Osteoblast (primary cell): ENCODE measurements around the gene TEX28. TPM values are rescaled to one million over a fixed set of nuclear protein-coding genes. Genes with fewer than 3 reads are reported as not detected.

Experiments
- DNase-seq: peaks from one replicate; pipeline ENCODE4 v3.0.0; 2011; ENCODE audit warnings: low spot score, mixed read lengths; ENCODE audit not compliant: insufficient read length; ENCODE audit errors: missing footprints
- H2AFZ ChIP-seq: 2 replicates; pipeline ENCODE4 v1.6.0; 2011; ENCODE audit warnings: mild to moderate bottlenecking, low read length
- H3K27ac ChIP-seq: 2 replicates; pipeline ENCODE4 v1.5.1; 2011; ENCODE audit warnings: mild to moderate bottlenecking, low read depth, low read length, moderate library complexity
- H3K27me3 ChIP-seq: 2 replicates; pipeline ENCODE4 v1.6.0; 2012; ENCODE audit warnings: mild to moderate bottlenecking, control low read depth, inconsistent platforms, low read length, moderate library complexity; ENCODE audit not compliant: insufficient read depth
- H3K36me3 ChIP-seq: 2 replicates; pipeline ENCODE4 v1.5.1; 2011; ENCODE audit warnings: mild to moderate bottlenecking, low read length, control low read depth, moderate library complexity; ENCODE audit not compliant: insufficient read depth
- H3K4me1 ChIP-seq: 2 replicates; pipeline ENCODE4 v1.5.1; 2011; ENCODE audit warnings: mild to moderate bottlenecking, low read length, control low read depth, moderate library complexity; ENCODE audit not compliant: insufficient read depth
- H3K4me2 ChIP-seq: 2 replicates; pipeline ENCODE4 v1.6.0; 2011; ENCODE audit warnings: mild to moderate bottlenecking, low read length; ENCODE audit not compliant: insufficient read depth
- H3K4me3 ChIP-seq: fragments of 200-600 bp; sonication (generic); 3 replicates; pipeline ENCODE4 v1.5.1; 2012; ENCODE audit warnings: mild to moderate bottlenecking, low read length, inconsistent platforms; ENCODE audit not compliant: insufficient read depth
- H3K79me2 ChIP-seq: 2 replicates; pipeline ENCODE4 v1.6.0; 2012; ENCODE audit warnings: mild to moderate bottlenecking, low read length, control low read depth, inconsistent platforms; ENCODE audit not compliant: insufficient read depth
- H3K9me3 ChIP-seq: 2 replicates; pipeline ENCODE4 v1.5.1; 2011; ENCODE audit warnings: low read depth, low read length, control low read depth
- H4K20me1 ChIP-seq: 2 replicates; pipeline ENCODE4 v1.6.0; 2012; ENCODE audit warnings: mild to moderate bottlenecking, low read length, control low read depth; ENCODE audit not compliant: insufficient read depth
- CTCF ChIP-seq: IDR thresholded peaks from 2 replicates; pipeline ENCODE4 v1.5.1; 2011; ENCODE audit warnings: mild to moderate bottlenecking, low read depth, low read length, moderate library complexity; ENCODE audit errors: extremely low read depth
- total RNA-seq: library from RNA; depleted of rRNA; stranded (reverse); fragments of >200 nt; gene quantifications from 2 replicates; pipeline ENCODE4 v1.2.3, GENCODE V29; 2012

The TEX28 gene
- total RNA-seq, 1 donor: not detected

- Histone ChIP-seq H3K27ac (no peak overlapping the region), H3K27me3 (no peaks in the 10 kb centered on the region), H2AFZ (no peak overlapping the region), H3K9me3 (no peaks in the 10 kb centered on the region), H3K4me1 (peaks cover 9% of the 10 kb centered on the region), H3K4me3 (no peak overlapping the region), H3K79me2 (no peaks in the 10 kb centered on the region), H3K36me3 (no peaks in the 10 kb centered on the region), H3K4me2 (no peak overlapping the region), H4K20me1 (no peaks in the 10 kb centered on the region)
- no peak for TF ChIP-seq CTCF
- peak; percentile 11 for DNase-seq
Observed at GRCh38 chrX:154333837-154334271, 38.9 kb upstream of the TEX28 start.

- no peak overlapping the region for H3K4me2 ChIP-seq
- no peak overlapping the region for H3K4me3 ChIP-seq
- no peaks in the 10 kb centered on the region for H4K20me1 ChIP-seq
- no peak for TF ChIP-seq CTCF
- H3K4me1 ChIP-seq: peaks cover 9% of the 10 kb centered on the region
- DNase-seq: no peak
- no peaks in the 10 kb centered on the region for H3K27me3 ChIP-seq
- no peaks in the 10 kb centered on the region for H3K9me3 ChIP-seq
- no peak overlapping the region for H3K27ac ChIP-seq
- no peaks in the 10 kb centered on the region for H3K36me3 ChIP-seq
- no peak overlapping the region for H2AFZ ChIP-seq
- H3K79me2 ChIP-seq: no peaks in the 10 kb centered on the region
Observed at GRCh38 chrX:154333116-154333515, 38.2 kb upstream of the TEX28 start.

- Histone ChIP-seq H3K4me2 (no peak overlapping the region), H3K27ac (no peak overlapping the region), H3K27me3 (no peaks in the 10 kb centered on the region), H3K36me3 (no peaks in the 10 kb centered on the region), H3K4me1 (peaks cover 9% of the 10 kb centered on the region), H3K79me2 (no peaks in the 10 kb centered on the region), H4K20me1 (no peaks in the 10 kb centered on the region), H3K4me3 (no peak overlapping the region), H2AFZ (no peak overlapping the region), H3K9me3 (no peaks in the 10 kb centered on the region)
- no peak for TF ChIP-seq CTCF
- peak; percentile 54 for DNase-seq
Observed at GRCh38 chrX:154332561-154332960, 37.6 kb upstream of the TEX28 start.

- peaks cover 13% of the 10 kb centered on the region for H3K4me1 ChIP-seq
- no peak overlapping the region for H2AFZ ChIP-seq
- H3K4me2 ChIP-seq: no peak overlapping the region
- no peak overlapping the region for H3K4me3 ChIP-seq
- TF ChIP-seq CTCF: no peak
- no peaks in the 10 kb centered on the region for H4K20me1 ChIP-seq
- peak; percentile 78 for DNase-seq
- H3K27me3 ChIP-seq: peaks cover 26% of the 10 kb centered on the region
- no peaks in the 10 kb centered on the region for H3K79me2 ChIP-seq
- no peak overlapping the region for H3K27ac ChIP-seq
- no peaks in the 10 kb centered on the region for H3K9me3 ChIP-seq
- no peaks in the 10 kb centered on the region for H3K36me3 ChIP-seq
Observed at GRCh38 chrX:154329294-154329693, 34.4 kb upstream of the TEX28 start.
